ENCODE data around the gene MCF2L2. TPM values are rescaled to one million over a fixed set of nuclear protein-coding genes. Genes with fewer than 3 reads are reported as not detected.
"Not testable (repeated sequence)": the region's sequence is repeated elsewhere in the genome, so short reads cannot be mapped to it uniquely, and the experiment has no call there.

MCF2L2 gene
- total and polyA plus RNA-seq, 11 donors = 0.12 to 1.4 (median 0.23) TPM; not detected in 1

DNA sequence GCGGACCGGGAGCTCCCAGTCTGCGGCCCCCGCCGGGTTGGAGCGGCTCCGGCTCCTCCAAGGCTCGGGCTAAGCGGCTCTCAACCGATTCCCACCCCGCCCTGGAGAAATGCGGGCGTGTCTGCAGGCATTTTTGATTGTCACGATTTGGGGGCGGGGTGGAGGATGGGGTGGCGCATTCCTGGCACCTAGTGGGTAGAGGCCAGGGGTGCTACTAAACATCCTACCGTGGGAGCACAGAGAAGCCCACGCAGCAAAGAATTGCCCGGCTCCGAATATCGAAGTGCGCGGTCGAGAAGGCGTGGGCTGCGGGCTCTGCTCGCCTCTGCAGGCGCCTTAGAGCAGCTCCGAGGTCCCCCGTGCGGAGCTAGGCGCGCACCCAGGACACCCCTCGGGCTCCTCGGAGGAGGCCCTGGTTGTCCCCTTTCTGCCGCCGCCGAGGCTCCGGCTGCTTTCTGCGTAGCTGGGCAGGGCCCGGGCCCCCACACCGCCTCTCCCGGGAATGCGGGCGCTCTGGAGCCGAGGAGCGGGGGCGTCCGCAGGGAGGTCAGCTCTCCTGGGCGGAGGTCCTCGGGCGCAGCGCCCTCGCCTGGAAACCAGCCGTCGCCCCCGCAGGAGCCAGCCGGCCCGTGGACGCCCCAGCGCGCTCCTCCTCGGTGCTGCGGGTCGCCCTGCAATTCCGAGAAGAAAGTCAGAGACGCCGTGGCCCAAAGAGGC lies 249.4 kb downstream of the MCF2L2 start:
- peak in 3 of 4 donors; percentile 62 to 72 (median 65) for ATAC-seq
- intact Hi-C loops (cut with DNase I) = loop anchor here in 1 of 10 donors (5.0 kb wide), 1 partner anchor 57 kb away; no protein-coding TSS in a partner anchor
- peak in 4 of 5 donors; percentile 33 to 41 (median 36) for DNase-seq
- H3K27me3 ChIP-seq = peaks cover 14 to 50% (median 42%) of the 10 kb centered on the region in 9 donors
- no peak overlapping the region for H3K27ac ChIP-seq
- H3K36me3 ChIP-seq = no peaks in the 10 kb centered on the region
- H3K9me3 ChIP-seq = no peaks in the 10 kb centered on the region
- H3K4me1 ChIP-seq = peaks cover 0 to 19% (median 12%) of the 10 kb centered on the region in 12 donors
- peak overlapping the region; percentile 28 to 64 (median 54) for H3K4me3 ChIP-seq
- TF ChIP-seq, protein P1, sequence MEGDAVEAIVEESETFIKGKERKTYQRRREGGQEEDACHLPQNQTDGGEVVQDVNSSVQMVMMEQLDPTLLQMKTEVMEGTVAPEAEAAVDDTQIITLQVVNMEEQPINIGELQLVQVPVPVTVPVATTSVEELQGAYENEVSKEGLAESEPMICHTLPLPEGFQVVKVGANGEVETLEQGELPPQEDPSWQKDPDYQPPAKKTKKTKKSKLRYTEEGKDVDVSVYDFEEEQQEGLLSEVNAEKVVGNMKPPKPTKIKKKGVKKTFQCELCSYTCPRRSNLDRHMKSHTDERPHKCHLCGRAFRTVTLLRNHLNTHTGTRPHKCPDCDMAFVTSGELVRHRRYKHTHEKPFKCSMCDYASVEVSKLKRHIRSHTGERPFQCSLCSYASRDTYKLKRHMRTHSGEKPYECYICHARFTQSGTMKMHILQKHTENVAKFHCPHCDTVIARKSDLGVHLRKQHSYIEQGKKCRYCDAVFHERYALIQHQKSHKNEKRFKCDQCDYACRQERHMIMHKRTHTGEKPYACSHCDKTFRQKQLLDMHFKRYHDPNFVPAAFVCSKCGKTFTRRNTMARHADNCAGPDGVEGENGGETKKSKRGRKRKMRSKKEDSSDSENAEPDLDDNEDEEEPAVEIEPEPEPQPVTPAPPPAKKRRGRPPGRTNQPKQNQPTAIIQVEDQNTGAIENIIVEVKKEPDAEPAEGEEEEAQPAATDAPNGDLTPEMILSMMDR (IDR thresholded peaks at IDR 0.05) = peak in 5 of 12 donors; percentile 15 to 30 (median 24)
- no peak for TF ChIP-seq POLR2A (IDR thresholded peaks at IDR 0.05)
- 0 to 1% (median 1%) methylated on average over 29 to 68 of the region's 68 CpGs for WGBS, 4 donors

- no peak for DNase-seq
- intact Hi-C loops (cut with DNase I) = loop anchor here in 1 of 10 donors (5.0 kb wide), 1 partner anchor 56 kb away; no protein-coding TSS in a partner anchor
- peaks cover 14 to 50% (median 42%) of the 10 kb centered on the region in 9 donors for H3K27me3 ChIP-seq
These were observed 249.9 kb downstream of the MCF2L2 start for GRCh38 chr3:183178512-183178832.

DNA sequence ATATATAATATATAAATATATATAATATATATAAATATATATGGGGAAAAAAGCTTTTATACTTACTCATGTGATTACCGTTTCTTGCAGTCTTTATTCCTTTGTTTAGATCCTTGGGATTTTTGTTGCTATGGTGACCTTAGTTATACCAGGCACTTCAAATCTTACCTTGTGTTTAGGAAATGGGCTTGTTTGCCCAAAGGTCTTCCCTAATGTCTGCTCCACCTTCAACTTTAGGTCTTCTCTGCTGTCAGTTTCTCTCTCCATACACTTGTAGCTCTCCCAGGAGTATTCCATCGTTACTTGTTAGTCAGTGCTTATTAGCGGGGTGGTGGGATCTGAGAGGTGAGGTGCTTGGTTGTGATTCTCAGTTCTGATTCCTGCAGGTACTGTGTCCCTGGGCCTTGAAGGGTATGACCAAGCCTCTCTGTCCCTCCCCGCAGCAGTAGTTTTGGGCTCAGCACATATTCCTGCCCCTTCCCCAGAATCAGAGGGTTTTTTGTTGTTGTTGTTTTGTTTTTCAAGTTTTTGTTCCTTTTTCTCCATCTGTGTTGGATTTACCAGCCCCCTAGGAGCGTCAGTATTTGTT lies 256.3 kb downstream of the MCF2L2 start:
- no peak for TF ChIP-seq POLR2A (IDR thresholded peaks at IDR 0.05)
- TF ChIP-seq, protein P1 (IDR thresholded peaks at IDR 0.05) = no peak
- H3K9me3 ChIP-seq = no peaks in the 10 kb centered on the region
- H3K4me3 ChIP-seq = no peak overlapping the region
- no peaks in the 10 kb centered on the region for H3K4me1 ChIP-seq
- 76 to 80% (median 78%) methylated on average over 5 of the region's 5 CpGs for WGBS, 4 donors
- H3K27ac ChIP-seq = no peak overlapping the region
- peaks cover 5 to 28% (median 18%) of the 10 kb centered on the region in 9 donors for H3K27me3 ChIP-seq
- H3K36me3 ChIP-seq = no peaks in the 10 kb centered on the region
- intact Hi-C loops (cut with DNase I) = no loop called here
- ATAC-seq (no peak), DNase-seq (no peak)

More at GRCh38 chr3:183178512-183178832, 249.9 kb downstream of the MCF2L2 start:
- no peak for ATAC-seq
- WGBS, 4 donors = 8 to 10% (median 9%) methylated on average over 6 of the region's 6 CpGs
- peaks cover 0 to 19% (median 12%) of the 10 kb centered on the region in 12 donors for H3K4me1 ChIP-seq
- peak overlapping the region; percentile 28 to 64 (median 54) for H3K4me3 ChIP-seq
- H3K9me3 ChIP-seq = no peaks in the 10 kb centered on the region
- TF ChIP-seq, protein P1 (IDR thresholded peaks at IDR 0.05) = no peak
- TF ChIP-seq POLR2A (IDR thresholded peaks at IDR 0.05) = no peak
- H3K27ac ChIP-seq = no peak overlapping the region
- no peaks in the 10 kb centered on the region for H3K36me3 ChIP-seq

- H3K4me3 ChIP-seq; ATAC-seq; H3K27ac ChIP-seq; H3K36me3 ChIP-seq; DNase-seq; H3K4me1 ChIP-seq; intact Hi-C loops (cut with DNase I); H3K9me3 ChIP-seq: not testable (repeated sequence)
- peaks cover 2 to 25% (median 9%) of the 10 kb centered on the region in 9 donors for H3K27me3 ChIP-seq
- WGBS, 4 donors = 88 to 97% (median 95%) methylated on average over 1 of the region's 1 CpG
These were observed 260.4 kb downstream of the MCF2L2 start for GRCh38 chr3:183167975-183168374.
